H1 (cell line): Measurements from ENCODE around the gene SMTNL2. TPM values are rescaled to one million over a fixed set of nuclear protein-coding genes. Genes with fewer than 3 reads are reported as not detected.

Experiments used
- JUN ChIP-seq: IDR thresholded peaks from 2 replicates; pipeline ENCODE4 v1.6.1; 2011; ENCODE audit warnings: low read depth, mild to moderate bottlenecking, improper control_type of control experiment, low read length
- polyA plus RNA-seq, 7 experiments: library from polyadenylated mRNA; depleted of rRNA in 3 of 7; stranded (reverse) in 5 of 7; unstranded in 2 of 7; fragments of >200 nt in 5 of 7; fragments of 200-250 nt in 2 of 7; gene quantifications; 1 replicate in 5 of 7; 2 replicates in 1 of 7; 4 replicates in 1 of 7; pipeline versions ENCODE4 v1.2.1 to v1.2.3, GENCODE V29; 2011 to 2013; ENCODE audit warnings: missing spikeins in 2 of 7, mixed read lengths in 2 of 7
- total RNA-seq: library from RNA; stranded (reverse); fragmentation: NEBNext Ultra II Directional; extraction: Animal tissue kit (Norgen Biotek cat#: 25700); gene quantifications from 2 replicates; pipeline ENCODE4 v1.2.1, GENCODE V29; 2021

Gene SMTNL2
- total and polyA plus RNA-seq, 2 of the 8 experiments (the other 6 are each of a cell fraction or from before 2014, with no cell fraction given), result 3.6 to 4.5 TPM

DNA sequence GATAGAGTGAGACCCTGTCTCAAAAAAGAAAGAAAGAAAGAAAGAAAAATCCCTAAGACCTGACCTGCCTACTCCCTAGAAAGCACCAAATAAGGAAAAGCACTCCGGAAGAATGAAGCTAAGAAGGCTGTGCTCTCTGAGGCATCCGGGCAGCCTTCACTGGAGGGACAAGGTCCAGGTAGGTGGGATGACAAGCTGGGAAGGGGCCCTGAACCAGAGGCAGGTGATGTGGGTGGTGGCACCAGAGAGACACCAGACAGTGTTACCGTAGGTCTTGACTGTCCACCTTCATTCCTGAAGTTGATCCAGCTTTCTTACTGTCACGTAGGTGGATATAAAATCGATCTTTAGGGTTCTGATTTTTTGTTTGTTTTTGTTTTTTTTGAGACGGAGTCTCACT is 26.3 kb downstream of the SMTNL2 start (continued):
- no peak for TF ChIP-seq JUN
